Gastroesophageal sphincter (tissue), 4 donors: Measurements from ENCODE around the gene RRP12. TPM values are rescaled to one million over a fixed set of nuclear protein-coding genes. Genes with fewer than 3 reads are reported as not detected.

Experiments
- ATAC-seq: fragments of 150-250 bp; one replicate; pipeline ENCODE4 v1.9.1; 2016; ENCODE audit warnings: mild to moderate bottlenecking, moderate library complexity
- H3K27ac ChIP-seq, 4 donors: fragments of 200-600 bp; sonication (generic) in 3 of 4; 1 replicate in 3 of 4; 2 replicates in 1 of 4; pipeline ENCODE4 v1.5.1; 2016 to 2019
- H3K27me3 ChIP-seq: fragments of 200-600 bp; sonication (generic); one replicate; pipeline ENCODE4 v1.5.1; 2019
- H3K36me3 ChIP-seq, 2 donors: fragments of 200-600 bp; sonication (generic); one replicate each; pipeline ENCODE4 v1.5.1; 2019; ENCODE audit warnings: control low read depth in 1 of 2
- H3K4me1 ChIP-seq, 3 donors: fragments of 200-600 bp; sonication (generic); 1 replicate in 2 of 3; 2 replicates in 1 of 3; pipeline ENCODE4 v1.5.1; 2016 to 2019; ENCODE audit warnings: control low read depth in 2 of 3
- H3K4me3 ChIP-seq, 2 donors: fragments of 200-600 bp; sonication (generic); one replicate each; pipeline ENCODE4 v1.5.1; 2019; ENCODE audit warnings: mild to moderate bottlenecking in 1 of 2, moderate library complexity in 1 of 2
- H3K9me3 ChIP-seq, 3 donors: fragments of 200-600 bp; sonication (generic); one replicate each; pipeline ENCODE4 v1.5.1; 2017 to 2019; ENCODE audit warnings: control low read depth in 2 of 3
- EP300 ChIP-seq: sonication (generic); formaldehyde crosslinking; IDR thresholded peaks from one replicate; pipeline ENCODE4 v1.6.1; 2017; ENCODE audit warnings: antibody characterized with exemption, mild to moderate bottlenecking
- POLR2A ChIP-seq, 2 donors: fragments of 450-650 bp; IDR thresholded peaks; one replicate each; pipeline ENCODE4 v1.6.1; 2017; ENCODE audit warnings: antibody characterized with exemption in 2 of 2, mild to moderate bottlenecking in 2 of 2, moderate library complexity in 1 of 2
- POLR2AphosphoS5 ChIP-seq: sonication (generic); formaldehyde crosslinking; IDR thresholded peaks from one replicate; pipeline ENCODE4 v1.6.1; 2017; ENCODE audit warnings: antibody characterized with exemption
- WGBS, 2 donors: methylation state at CpG; one replicate each; pipeline ENCODE4 v1.1.5; 2018; ENCODE audit warnings: low coverage in 1 of 2; 5-methylcytosine and 5-hydroxymethylcytosine counted together
- total RNA-seq, 4 donors: library from RNA; depleted of rRNA; stranded (reverse); fragments of >200 nt; gene quantifications; one replicate each; pipeline ENCODE4 v1.1.0, GENCODE V29; 2016
- TF ChIP-seq, protein P1 (sequence below), 4 experiments: fragments of 200-600 bp in 2 of 4; fragments of 450-650 bp in 2 of 4; sonication (generic) in 1 of 4; IDR thresholded peaks; one replicate each; pipeline ENCODE4 v1.5.1; 2017 to 2019; ENCODE audit warnings: antibody characterized with exemption in 4 of 4, mild to moderate bottlenecking in 2 of 4, moderate library complexity in 2 of 4

Gene RRP12
- total RNA-seq, 4 donors from 2014 or later, result 6.7 to 25.3 (median 11.8) TPM

GRCh38 chr10:97329766-97330165, 71.4 kb downstream of the RRP12 start:
- Histone ChIP-seq H3K27me3 (no peaks in the 10 kb centered on the region), H3K4me3 (no peak overlapping the region), H3K9me3 (no peaks in the 10 kb centered on the region), H3K4me1 (peaks cover 0 to 49% (median 16%) of the 10 kb centered on the region in 3 donors), H3K36me3 (peaks cover 0 to 22% of the 10 kb centered on the region in 2 donors), H3K27ac (no peak overlapping the region)
- 84 to 93% methylated on average over 3 to 5 of the region's 5 CpGs for WGBS, 2 donors
- no peak for ATAC-seq
- TF ChIP-seq EP300, result no peak
- TF ChIP-seq, protein P1, sequence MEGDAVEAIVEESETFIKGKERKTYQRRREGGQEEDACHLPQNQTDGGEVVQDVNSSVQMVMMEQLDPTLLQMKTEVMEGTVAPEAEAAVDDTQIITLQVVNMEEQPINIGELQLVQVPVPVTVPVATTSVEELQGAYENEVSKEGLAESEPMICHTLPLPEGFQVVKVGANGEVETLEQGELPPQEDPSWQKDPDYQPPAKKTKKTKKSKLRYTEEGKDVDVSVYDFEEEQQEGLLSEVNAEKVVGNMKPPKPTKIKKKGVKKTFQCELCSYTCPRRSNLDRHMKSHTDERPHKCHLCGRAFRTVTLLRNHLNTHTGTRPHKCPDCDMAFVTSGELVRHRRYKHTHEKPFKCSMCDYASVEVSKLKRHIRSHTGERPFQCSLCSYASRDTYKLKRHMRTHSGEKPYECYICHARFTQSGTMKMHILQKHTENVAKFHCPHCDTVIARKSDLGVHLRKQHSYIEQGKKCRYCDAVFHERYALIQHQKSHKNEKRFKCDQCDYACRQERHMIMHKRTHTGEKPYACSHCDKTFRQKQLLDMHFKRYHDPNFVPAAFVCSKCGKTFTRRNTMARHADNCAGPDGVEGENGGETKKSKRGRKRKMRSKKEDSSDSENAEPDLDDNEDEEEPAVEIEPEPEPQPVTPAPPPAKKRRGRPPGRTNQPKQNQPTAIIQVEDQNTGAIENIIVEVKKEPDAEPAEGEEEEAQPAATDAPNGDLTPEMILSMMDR (IDR thresholded peaks at IDR 0.05), result no peak
- no peak for TF ChIP-seq POLR2AphosphoS5
- no peak for TF ChIP-seq POLR2A (IDR thresholded peaks at IDR 0.05)

- TF ChIP-seq, protein P1 (IDR thresholded peaks at IDR 0.05), result no peak
- TF ChIP-seq POLR2AphosphoS5 (no peak), POLR2A (IDR thresholded peaks at IDR 0.05) (no peak), EP300 (no peak)
- ATAC-seq, result no peak
- Histone ChIP-seq H3K9me3 (no peaks in the 10 kb centered on the region), H3K4me1 (peaks cover 0 to 49% (median 16%) of the 10 kb centered on the region in 3 donors), H3K36me3 (peaks cover 0 to 22% of the 10 kb centered on the region in 2 donors), H3K27me3 (no peaks in the 10 kb centered on the region), H3K4me3 (no peak overlapping the region), H3K27ac (no peak overlapping the region)
- 71 to 86% methylated on average over 1 to 3 of the region's 3 CpGs for WGBS, 2 donors
Observed at GRCh38 chr10:97328646-97329453, 72.3 kb downstream of the RRP12 start.

DNA sequence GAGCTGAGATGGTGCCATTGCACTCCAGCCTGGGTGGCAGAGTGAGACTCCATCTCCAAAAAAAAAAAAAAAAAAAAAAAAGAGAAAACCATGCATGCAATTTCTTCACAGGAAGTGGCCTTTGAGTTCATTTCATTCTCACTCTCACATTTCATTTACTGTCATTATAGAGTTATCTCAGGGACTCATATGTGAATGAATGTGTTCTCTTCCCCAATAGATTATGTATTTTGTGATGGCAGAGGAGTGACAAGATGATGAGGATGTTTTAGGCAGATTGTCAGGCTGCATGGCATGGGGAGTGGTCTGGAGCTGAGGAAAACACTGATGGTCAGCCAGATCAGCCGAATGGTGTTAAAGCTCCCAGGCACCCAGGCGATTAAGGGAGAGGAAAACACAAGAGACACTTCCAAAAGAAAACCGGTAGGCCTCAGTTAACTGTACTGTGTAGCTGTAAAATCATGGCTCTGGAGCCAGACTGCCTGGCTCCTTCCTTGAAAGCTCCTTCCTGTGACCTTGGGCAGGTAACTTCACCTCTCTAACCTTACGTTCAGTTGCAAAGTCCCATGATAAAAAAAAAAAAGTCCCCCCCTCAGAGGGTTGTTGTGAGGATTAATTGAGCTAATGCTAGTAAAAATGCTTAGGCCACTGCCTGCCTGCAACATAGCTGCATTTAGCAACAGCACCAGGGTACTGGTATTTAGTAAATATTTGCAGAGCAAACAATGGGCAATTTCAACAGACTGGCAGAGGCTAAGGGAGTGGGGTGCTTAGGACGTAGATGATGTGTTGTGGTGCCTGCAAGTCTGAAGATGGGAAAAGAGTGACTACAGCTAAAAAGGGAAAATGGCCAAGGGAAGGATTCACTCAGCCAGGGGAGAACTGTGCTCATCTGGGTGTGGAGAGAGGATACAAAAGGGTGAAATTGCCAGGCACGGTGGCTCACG, 73.5 kb downstream of the RRP12 start:
- Histone ChIP-seq H3K36me3 (peaks cover 0 to 22% of the 10 kb centered on the region in 2 donors), H3K27ac (no peak overlapping the region), H3K4me1 (peaks cover 0 to 39% (median 16%) of the 10 kb centered on the region in 3 donors), H3K9me3 (no peaks in the 10 kb centered on the region), H3K27me3 (no peaks in the 10 kb centered on the region), H3K4me3 (no peak overlapping the region)
- 75 to 88% methylated on average over 5 to 6 of the region's 7 CpGs for WGBS, 2 donors
- no peak for ATAC-seq
- TF ChIP-seq EP300 (no peak), POLR2AphosphoS5 (no peak), POLR2A (IDR thresholded peaks at IDR 0.05) (no peak)
- TF ChIP-seq, protein P1 (IDR thresholded peaks at IDR 0.05), result no peak

- no peaks in the 10 kb centered on the region for H3K27me3 ChIP-seq
- H3K27ac ChIP-seq, result no peak overlapping the region
- no peak overlapping the region for H3K4me3 ChIP-seq
- no peak for ATAC-seq
- H3K36me3 ChIP-seq, result peaks cover 0 to 22% of the 10 kb centered on the region in 2 donors
- TF ChIP-seq POLR2AphosphoS5, result no peak
- H3K4me1 ChIP-seq, result peaks cover 0 to 38% (median 7%) of the 10 kb centered on the region in 3 donors
- H3K9me3 ChIP-seq, result no peaks in the 10 kb centered on the region
- WGBS, 2 donors, result 63 to 92% methylated on average over 4 to 6 of the region's 9 CpGs
Observed at GRCh38 chr10:97325754-97326153, 75.4 kb downstream of the RRP12 start.

- H3K4me1 ChIP-seq, result peaks cover 0 to 30% (median 10%) of the 10 kb centered on the region in 3 donors
- WGBS, 2 donors, result 87 to 95% methylated on average over 2 to 3 of the region's 4 CpGs
- H3K4me3 ChIP-seq, result no peak overlapping the region
- H3K36me3 ChIP-seq, result peaks cover 0 to 10% of the 10 kb centered on the region in 2 donors
- no peak overlapping the region for H3K27ac ChIP-seq
- H3K27me3 ChIP-seq, result no peaks in the 10 kb centered on the region
- no peaks in the 10 kb centered on the region for H3K9me3 ChIP-seq
- TF ChIP-seq EP300, result no peak
- TF ChIP-seq, protein P1 (IDR thresholded peaks at IDR 0.05), result no peak
- no peak for TF ChIP-seq POLR2AphosphoS5
- no peak for TF ChIP-seq POLR2A (IDR thresholded peaks at IDR 0.05)
- no peak for ATAC-seq
Observed at GRCh38 chr10:97323501-97323900, 77.6 kb downstream of the RRP12 start.
